H1 (cell line): ENCODE data around the gene PMM1. TPM values are rescaled to one million over a fixed set of nuclear protein-coding genes. Genes with fewer than 3 reads are reported as not detected.

Experiments
- CTCF ChIA-PET: fragments of 300-600 bp; sonication (Branson Sonifier 250); formaldehyde crosslinking; loops from one replicate; lab custom pipeline; 2021; ENCODE audit not compliant: partially characterized antibody; lab: Charles Lee
- POLR2A ChIA-PET: fragments of 300-600 bp; sonication (Branson Sonifier 250); formaldehyde crosslinking; loops from one replicate; lab custom pipeline; 2021; ENCODE audit warnings: inconsistent platforms; ENCODE audit not compliant: partially characterized antibody; lab: Charles Lee
- DNase-seq, 2 experiments: peaks; one replicate each; pipeline versions ENCODE4 v3.0.0 to v3.0.0-alpha.2; 2010 to 2022; ENCODE audit warnings: low spot score in 2 of 2, low read depth in 1 of 2, mixed read lengths in 1 of 2
- FAIRE-seq: peaks from 2 replicates; lab custom pipeline; 2011; peaks lifted over from hg19 to GRCh38; lab: Jason Lieb, UNC
- H2AFZ ChIP-seq: 2 replicates; pipeline ENCODE4 v1.8.1; 2012; ENCODE audit warnings: low read length, inconsistent platforms
- H2AK5ac ChIP-seq: 2 replicates; pipeline ENCODE4 v1.6.1; 2013; ENCODE audit warnings: low read depth, low read length
- H2BK120ac ChIP-seq: replicated peaks from 2 replicates; pipeline ENCODE3; 2013; ENCODE audit warnings: low read depth, low read length, inconsistent platforms
- H2BK12ac ChIP-seq: 2 replicates; pipeline ENCODE4 v1.6.1; 2013; ENCODE audit warnings: low read depth, low read length
- H2BK15ac ChIP-seq: 2 replicates; pipeline ENCODE4 v1.6.1; 2013; ENCODE audit warnings: low read length
- H2BK20ac ChIP-seq: 2 replicates; pipeline ENCODE4 v1.6.1; 2013; ENCODE audit warnings: low read length
- H2BK5ac ChIP-seq: 2 replicates; pipeline ENCODE4 v1.6.1; 2013; ENCODE audit warnings: low read depth, low read length
- H3K14ac ChIP-seq: 2 replicates; pipeline ENCODE4 v1.6.1; 2013; ENCODE audit warnings: inconsistent platforms; ENCODE audit not compliant: insufficient read length
- H3K18ac ChIP-seq: 2 replicates; pipeline ENCODE4 v1.6.1; 2013; ENCODE audit warnings: low read length; ENCODE audit errors: extremely low read depth
- H3K23ac ChIP-seq: 2 replicates; pipeline ENCODE4 v1.6.1; 2013; ENCODE audit warnings: inconsistent platforms; ENCODE audit not compliant: insufficient read length
- H3K23me2 ChIP-seq: 2 replicates; pipeline ENCODE4 v1.6.1; 2013; ENCODE audit warnings: low read depth, low read length
- H3K27ac ChIP-seq: 2 replicates; pipeline ENCODE4 v1.6.1; 2011; ENCODE audit warnings: low read depth, low read length, inconsistent platforms
- H3K27me3 ChIP-seq, 4 experiments: replicated peaks in 1 of 4; 1 replicate in 1 of 4; 2 replicates in 3 of 4; pipeline versions ENCODE4 v1.6.1 to v1.8.1; 2011 to 2013; ENCODE audit warnings: low read length in 3 of 4, mild to moderate bottlenecking in 3 of 4, inconsistent platforms in 2 of 4, mixed read lengths in 2 of 4, moderate library complexity in 1 of 4; ENCODE audit not compliant: control insufficient read depth in 3 of 4, insufficient read depth in 3 of 4; ENCODE audit errors: extremely low read depth in 1 of 4
- H3K36me3 ChIP-seq, 4 experiments: 2 replicates each; pipeline versions ENCODE4 v1.6.1 to v1.8.1; 2011 to 2013; ENCODE audit warnings: mild to moderate bottlenecking in 4 of 4, low read length in 3 of 4, moderate library complexity in 2 of 4, control low read depth in 1 of 4, inconsistent platforms in 1 of 4; ENCODE audit not compliant: insufficient read depth in 4 of 4, control insufficient read depth in 2 of 4
- H3K4ac ChIP-seq: replicated peaks from 2 replicates; pipeline ENCODE3; 2013; ENCODE audit warnings: low read length, low read depth, mixed read lengths, inconsistent platforms; ENCODE audit not compliant: insufficient read length
- H3K4me1 ChIP-seq, 4 experiments: replicated peaks in 1 of 4; 1 replicate in 1 of 4; 2 replicates in 3 of 4; pipeline versions ENCODE4 v1.6.1 to v1.8.1; 2011 to 2013; ENCODE audit warnings: low read length in 3 of 4, inconsistent platforms in 2 of 4, mixed read lengths in 1 of 4; ENCODE audit not compliant: insufficient read depth in 4 of 4, control insufficient read depth in 3 of 4
- H3K4me2 ChIP-seq, 2 experiments: 2 replicates each; pipeline versions ENCODE4 v1.6.1 to v1.8.1; 2011 to 2013; ENCODE audit warnings: low read depth in 2 of 2, low read length in 2 of 2, control low read depth in 1 of 2, inconsistent platforms in 1 of 2, mild to moderate bottlenecking in 1 of 2; ENCODE audit not compliant: insufficient read depth in 1 of 2
- H3K4me3 ChIP-seq, 4 experiments: fragments of 200-600, 300-600 bp in 1 of 4; sonication (generic), shearing (Covaris generic), sonication (Bioruptor Twin) in 1 of 4; 2 replicates each; pipeline versions ENCODE4 v1.5.1 to v1.8.1; 2011 to 2016; ENCODE audit warnings: low read length in 4 of 4, low read depth in 3 of 4, control low read depth in 2 of 4, inconsistent platforms in 2 of 4, mild to moderate bottlenecking in 2 of 4, mixed read lengths in 1 of 4, moderate library complexity in 1 of 4; ENCODE audit not compliant: insufficient read depth in 2 of 4; ENCODE audit errors: extremely low read depth in 1 of 4
- H3K56ac ChIP-seq: replicated peaks from 2 replicates; pipeline ENCODE3; 2013; ENCODE audit warnings: low read depth, mild to moderate bottlenecking, mixed read lengths, low read length, inconsistent platforms; ENCODE audit not compliant: insufficient read length
- H3K79me1 ChIP-seq: 2 replicates; pipeline ENCODE4 v1.6.1; 2013; ENCODE audit warnings: low read depth, low read length, control low read depth
- H3K79me2 ChIP-seq, 2 experiments: 2 replicates each; pipeline versions ENCODE4 v1.6.1 to v1.8.1; 2012 to 2013; ENCODE audit warnings: low read length in 2 of 2, mild to moderate bottlenecking in 2 of 2, inconsistent platforms in 1 of 2; ENCODE audit not compliant: insufficient read depth in 2 of 2, control insufficient read depth in 1 of 2
- H3K9ac ChIP-seq, 4 experiments: replicated peaks in 1 of 4; 1 replicate in 1 of 4; 2 replicates in 3 of 4; pipeline versions ENCODE4 v1.6.1 to v1.8.1; 2011 to 2013; ENCODE audit warnings: low read depth in 3 of 4, low read length in 3 of 4, control low read depth in 2 of 4, mild to moderate bottlenecking in 2 of 4, moderate library complexity in 2 of 4, inconsistent platforms in 1 of 4; ENCODE audit errors: extremely low read depth in 1 of 4
- H3K9me3 ChIP-seq, 2 experiments: 2 replicates each; pipeline versions ENCODE4 v1.6.1 to v1.8.1; 2012 to 2013; ENCODE audit warnings: mild to moderate bottlenecking in 2 of 2, moderate library complexity in 2 of 2, control low read depth in 1 of 2, inconsistent platforms in 1 of 2, low read depth in 1 of 2, low read length in 1 of 2, mixed read lengths in 1 of 2; ENCODE audit not compliant: insufficient read depth in 2 of 2
- H4K20me1 ChIP-seq, 2 experiments: replicated peaks in 1 of 2; 2 replicates each; pipeline versions ENCODE3 to v1.8.1; 2011 to 2013; ENCODE audit warnings: inconsistent platforms in 2 of 2, low read length in 2 of 2, mild to moderate bottlenecking in 1 of 2; ENCODE audit not compliant: insufficient read depth in 2 of 2, control insufficient read depth in 1 of 2
- H4K5ac ChIP-seq: 2 replicates; pipeline ENCODE4 v1.6.1; 2013; ENCODE audit warnings: low read length, low read depth, mixed read lengths, inconsistent platforms; ENCODE audit not compliant: insufficient read length
- H4K8ac ChIP-seq: 2 replicates; pipeline ENCODE4 v1.8.0; 2013; ENCODE audit warnings: mild to moderate bottlenecking, moderate library complexity, low read length, inconsistent platforms; ENCODE audit not compliant: insufficient read depth; ENCODE audit errors: extremely low read depth
- H4K91ac ChIP-seq: replicated peaks from 2 replicates; pipeline ENCODE3; 2013; ENCODE audit warnings: low read length, mixed read lengths, inconsistent platforms; ENCODE audit not compliant: insufficient read length
- CTCF ChIP-seq, 3 experiments: IDR thresholded peaks; 1 replicate in 2 of 3; 2 replicates in 1 of 3; pipeline versions ENCODE4 v1.5.1 to v1.6.1; 2011; ENCODE audit warnings: low read length in 3 of 3, mild to moderate bottlenecking in 3 of 3, inconsistent platforms in 2 of 3, low read depth in 1 of 3, moderate library complexity in 1 of 3; ENCODE audit not compliant: insufficient read depth in 1 of 3; ENCODE audit errors: control extremely low read depth in 1 of 3
- GABPA ChIP-seq: IDR thresholded peaks from 2 replicates; pipeline ENCODE4 v1.6.1; 2011; ENCODE audit warnings: mild to moderate bottlenecking, low read length, moderate library complexity, borderline replicate concordance; ENCODE audit not compliant: insufficient read depth
- JUN ChIP-seq: IDR thresholded peaks from 2 replicates; pipeline ENCODE4 v1.6.1; 2011; ENCODE audit warnings: low read depth, mild to moderate bottlenecking, improper control_type of control experiment, low read length
- JUND ChIP-seq: IDR thresholded peaks from 2 replicates; pipeline ENCODE4 v1.6.1; 2011; ENCODE audit warnings: mild to moderate bottlenecking, improper control_type of control experiment, low read length
- KDM4A ChIP-seq: IDR thresholded peaks from one replicate; pipeline ENCODE4 v1.7.1; 2012; ENCODE audit warnings: low read depth, mild to moderate bottlenecking, moderate library complexity, low read length, inconsistent platforms; ENCODE audit not compliant: severe bottlenecking
- NRF1 ChIP-seq: IDR thresholded peaks from 2 replicates; pipeline ENCODE4 v1.6.1; 2011; ENCODE audit warnings: mild to moderate bottlenecking, low read depth, low read length, improper control_type of control experiment
- RBBP5 ChIP-seq: IDR thresholded peaks from 2 replicates; pipeline ENCODE4 v1.7.1; 2012; ENCODE audit warnings: low read depth, mild to moderate bottlenecking, inconsistent platforms, low read length, moderate library complexity, borderline replicate concordance
- RNF2 ChIP-seq: fragments of 200-900, 300-1000 bp; sonication (generic); IDR thresholded peaks from 2 replicates; pipeline ENCODE4 v1.7.1; 2016; ENCODE audit warnings: borderline replicate concordance, low read depth, mild to moderate bottlenecking, antibody characterized with exemption, low read length; ENCODE audit not compliant: poor library complexity, severe bottlenecking; ENCODE audit errors: missing control alignments
- RXRA ChIP-seq: IDR thresholded peaks from 2 replicates; pipeline ENCODE4 v1.6.1; 2011; ENCODE audit warnings: low read depth, mild to moderate bottlenecking, low read length, moderate library complexity; ENCODE audit not compliant: insufficient read depth
- WGBS, 2 experiments: shearing (Covaris generic) in 1 of 2; methylation state at CpG; one replicate each; pipeline versions ENCODE4 v1.1.6 to v1.1.7; 2013 to 2015; ENCODE audit warnings: low lambda C conversion rate in 2 of 2, mixed read lengths in 2 of 2, inconsistent platforms in 1 of 2, low coverage in 1 of 2, missing lambda C conversion rate in 1 of 2; ENCODE audit not compliant: insufficient replicate concordance in 2 of 2, insufficient coverage in 1 of 2, insufficient read length in 1 of 2; ENCODE audit errors: extremely low coverage in 1 of 2, missing lambda C conversion rate in 1 of 2; 5-methylcytosine and 5-hydroxymethylcytosine counted together
- polyA plus RNA-seq, 7 experiments: library from polyadenylated mRNA; depleted of rRNA in 3 of 7; stranded (reverse) in 5 of 7; unstranded in 2 of 7; fragments of >200 nt in 5 of 7; fragments of 200-250 nt in 2 of 7; gene quantifications; 1 replicate in 5 of 7; 2 replicates in 1 of 7; 4 replicates in 1 of 7; pipeline versions ENCODE4 v1.2.1 to v1.2.3, GENCODE V29; 2011 to 2013; ENCODE audit warnings: missing spikeins in 2 of 7, mixed read lengths in 2 of 7
- total RNA-seq: library from RNA; stranded (reverse); fragmentation: NEBNext Ultra II Directional; extraction: Animal tissue kit (Norgen Biotek cat#: 25700); gene quantifications from 2 replicates; pipeline ENCODE4 v1.2.1, GENCODE V29; 2021
- TF ChIP-seq, protein P1 (sequence below): IDR thresholded peaks from 2 replicates; pipeline ENCODE4 v1.6.1; 2011; ENCODE audit warnings: low read depth, mild to moderate bottlenecking, low read length; ENCODE audit not compliant: insufficient read depth

PMM1 gene
- total and polyA plus RNA-seq, 2 of the 8 experiments (the other 6 are each of a cell fraction or from before 2014, with no cell fraction given): 11.3 to 20.0 TPM

GRCh38 chr22:41573677-41574076 is 16.0 kb downstream of the PMM1 start:
- peaks cover 0 to 3% of the 10 kb centered on the region in 2 experiments for H4K20me1 ChIP-seq
- no peak overlapping the region for H3K56ac ChIP-seq
- no peak overlapping the region for H2BK5ac ChIP-seq
- H3K79me2 ChIP-seq: no peaks in the 10 kb centered on the region
- DNase-seq (no peak), FAIRE-seq (no peak)
- no peak overlapping the region for H4K8ac ChIP-seq
- no peak overlapping the region for H2BK120ac ChIP-seq
- WGBS, 2 experiments: 88% methylated on average over 10 of the region's 11 CpGs; no CpG with 5 or more reads in 1 of the 2 experiments
- H3K18ac ChIP-seq: no peak overlapping the region
- H3K36me3 ChIP-seq: no peaks in the 10 kb centered on the region
- no peak overlapping the region for H3K27ac ChIP-seq
- no peak overlapping the region for H3K4me2 ChIP-seq
- no peak overlapping the region for H2BK20ac ChIP-seq
- POLR2A ChIA-PET: interaction anchor here (1.3 to 2.2 kb wide), 4 partner anchors 10 to 20 kb away, joined by 3 to 12 read pairs (median 4); partner anchors contain the start of gene PMM1
- H3K23me2 ChIP-seq: peaks cover 3% of the 10 kb centered on the region; the same call in 1 of the 2 replicates
- H2AFZ ChIP-seq: no peak overlapping the region
- CTCF ChIA-PET: interaction anchor here (0.8 to 3.7 kb wide), 4 partner anchors 13 to 38 kb away, joined by 3 to 23 read pairs (median 6); partner anchors contain the start of gene CSDC2
- H3K4ac ChIP-seq: no peak overlapping the region
- H3K27me3 ChIP-seq: no peaks in the 10 kb centered on the region
- H3K23ac ChIP-seq: no peak overlapping the region
- no peaks in the 10 kb centered on the region for H3K79me1 ChIP-seq
- H3K4me3 ChIP-seq: no peak overlapping the region
- no peak overlapping the region for H4K5ac ChIP-seq
- H3K9me3 ChIP-seq: no peaks in the 10 kb centered on the region
- H2BK15ac ChIP-seq: no peak overlapping the region
- no peak overlapping the region for H4K91ac ChIP-seq
- H3K14ac ChIP-seq: no peak overlapping the region
- no peaks in the 10 kb centered on the region; a peak in 1 of 7 replicates for H3K4me1 ChIP-seq
- H2BK12ac ChIP-seq: no peak overlapping the region
- H2AK5ac ChIP-seq: no peak overlapping the region
- H3K9ac ChIP-seq: no peak overlapping the region
- TF ChIP-seq, protein P1, sequence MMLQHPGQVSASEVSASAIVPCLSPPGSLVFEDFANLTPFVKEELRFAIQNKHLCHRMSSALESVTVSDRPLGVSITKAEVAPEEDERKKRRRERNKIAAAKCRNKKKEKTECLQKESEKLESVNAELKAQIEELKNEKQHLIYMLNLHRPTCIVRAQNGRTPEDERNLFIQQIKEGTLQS: no peak
- TF ChIP-seq GABPA (no peak), JUN (no peak), JUND (no peak), RXRA (no peak), CTCF (IDR thresholded peaks at IDR 0.05; ENCODE audit: control extremely low read depth in 1 of 3, insufficient read depth in 1 of 3, low read depth in 1 of 3, low read length in 3 of 3) (no peak), NRF1 (no peak), RBBP5 (no peak), KDM4A (no peak), RNF2 (no peak)
